Osteoblast (primary cell): Measurements from ENCODE around the gene RGS14. TPM values are rescaled to one million over a fixed set of nuclear protein-coding genes. Genes with fewer than 3 reads are reported as not detected.
A peak's percentile ranks its signal among the peaks of the same experiment; 100 is the strongest.

Source experiments
- DNase-seq: peaks from one replicate; pipeline ENCODE4 v3.0.0; 2011; ENCODE audit warnings: low spot score, mixed read lengths; ENCODE audit not compliant: insufficient read length; ENCODE audit errors: missing footprints
- H2AFZ ChIP-seq: 2 replicates; pipeline ENCODE4 v1.6.0; 2011; ENCODE audit warnings: mild to moderate bottlenecking, low read length
- H3K27ac ChIP-seq: 2 replicates; pipeline ENCODE4 v1.5.1; 2011; ENCODE audit warnings: mild to moderate bottlenecking, low read depth, low read length, moderate library complexity
- H3K27me3 ChIP-seq: 2 replicates; pipeline ENCODE4 v1.6.0; 2012; ENCODE audit warnings: mild to moderate bottlenecking, control low read depth, inconsistent platforms, low read length, moderate library complexity; ENCODE audit not compliant: insufficient read depth
- H3K36me3 ChIP-seq: 2 replicates; pipeline ENCODE4 v1.5.1; 2011; ENCODE audit warnings: mild to moderate bottlenecking, low read length, control low read depth, moderate library complexity; ENCODE audit not compliant: insufficient read depth
- H3K4me1 ChIP-seq: 2 replicates; pipeline ENCODE4 v1.5.1; 2011; ENCODE audit warnings: mild to moderate bottlenecking, low read length, control low read depth, moderate library complexity; ENCODE audit not compliant: insufficient read depth
- H3K4me2 ChIP-seq: 2 replicates; pipeline ENCODE4 v1.6.0; 2011; ENCODE audit warnings: mild to moderate bottlenecking, low read length; ENCODE audit not compliant: insufficient read depth
- H3K4me3 ChIP-seq: fragments of 200-600 bp; sonication (generic); 3 replicates; pipeline ENCODE4 v1.5.1; 2012; ENCODE audit warnings: mild to moderate bottlenecking, low read length, inconsistent platforms; ENCODE audit not compliant: insufficient read depth
- H3K79me2 ChIP-seq: 2 replicates; pipeline ENCODE4 v1.6.0; 2012; ENCODE audit warnings: mild to moderate bottlenecking, low read length, control low read depth, inconsistent platforms; ENCODE audit not compliant: insufficient read depth
- H3K9me3 ChIP-seq: 2 replicates; pipeline ENCODE4 v1.5.1; 2011; ENCODE audit warnings: low read depth, low read length, control low read depth
- H4K20me1 ChIP-seq: 2 replicates; pipeline ENCODE4 v1.6.0; 2012; ENCODE audit warnings: mild to moderate bottlenecking, low read length, control low read depth; ENCODE audit not compliant: insufficient read depth
- total RNA-seq: library from RNA; depleted of rRNA; stranded (reverse); fragments of >200 nt; gene quantifications from 2 replicates; pipeline ENCODE4 v1.2.3, GENCODE V29; 2012
- TF ChIP-seq, protein P1 (sequence below): IDR thresholded peaks from 2 replicates; pipeline ENCODE4 v1.5.1; 2011; ENCODE audit warnings: mild to moderate bottlenecking, low read depth, low read length, moderate library complexity; ENCODE audit errors: extremely low read depth

RGS14 gene
- total RNA-seq, 1 donor = 9.4 TPM

- H2AFZ ChIP-seq = no peak overlapping the region
- H3K4me2 ChIP-seq = no peak overlapping the region
- no peaks in the 10 kb centered on the region for H3K9me3 ChIP-seq
- DNase-seq = peak; percentile 73
- H3K27me3 ChIP-seq = peaks cover 56% of the 10 kb centered on the region
- H3K4me3 ChIP-seq = no peak overlapping the region
- H3K36me3 ChIP-seq = no peaks in the 10 kb centered on the region
- H3K79me2 ChIP-seq = no peaks in the 10 kb centered on the region
- H4K20me1 ChIP-seq = no peaks in the 10 kb centered on the region
- H3K27ac ChIP-seq = no peak overlapping the region
- TF ChIP-seq, protein P1, sequence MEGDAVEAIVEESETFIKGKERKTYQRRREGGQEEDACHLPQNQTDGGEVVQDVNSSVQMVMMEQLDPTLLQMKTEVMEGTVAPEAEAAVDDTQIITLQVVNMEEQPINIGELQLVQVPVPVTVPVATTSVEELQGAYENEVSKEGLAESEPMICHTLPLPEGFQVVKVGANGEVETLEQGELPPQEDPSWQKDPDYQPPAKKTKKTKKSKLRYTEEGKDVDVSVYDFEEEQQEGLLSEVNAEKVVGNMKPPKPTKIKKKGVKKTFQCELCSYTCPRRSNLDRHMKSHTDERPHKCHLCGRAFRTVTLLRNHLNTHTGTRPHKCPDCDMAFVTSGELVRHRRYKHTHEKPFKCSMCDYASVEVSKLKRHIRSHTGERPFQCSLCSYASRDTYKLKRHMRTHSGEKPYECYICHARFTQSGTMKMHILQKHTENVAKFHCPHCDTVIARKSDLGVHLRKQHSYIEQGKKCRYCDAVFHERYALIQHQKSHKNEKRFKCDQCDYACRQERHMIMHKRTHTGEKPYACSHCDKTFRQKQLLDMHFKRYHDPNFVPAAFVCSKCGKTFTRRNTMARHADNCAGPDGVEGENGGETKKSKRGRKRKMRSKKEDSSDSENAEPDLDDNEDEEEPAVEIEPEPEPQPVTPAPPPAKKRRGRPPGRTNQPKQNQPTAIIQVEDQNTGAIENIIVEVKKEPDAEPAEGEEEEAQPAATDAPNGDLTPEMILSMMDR = no peak
- H3K4me1 ChIP-seq = peaks cover 5% of the 10 kb centered on the region
Observed at GRCh38 chr5:177397875-177398390, 40.2 kb downstream of the RGS14 start.

DNA sequence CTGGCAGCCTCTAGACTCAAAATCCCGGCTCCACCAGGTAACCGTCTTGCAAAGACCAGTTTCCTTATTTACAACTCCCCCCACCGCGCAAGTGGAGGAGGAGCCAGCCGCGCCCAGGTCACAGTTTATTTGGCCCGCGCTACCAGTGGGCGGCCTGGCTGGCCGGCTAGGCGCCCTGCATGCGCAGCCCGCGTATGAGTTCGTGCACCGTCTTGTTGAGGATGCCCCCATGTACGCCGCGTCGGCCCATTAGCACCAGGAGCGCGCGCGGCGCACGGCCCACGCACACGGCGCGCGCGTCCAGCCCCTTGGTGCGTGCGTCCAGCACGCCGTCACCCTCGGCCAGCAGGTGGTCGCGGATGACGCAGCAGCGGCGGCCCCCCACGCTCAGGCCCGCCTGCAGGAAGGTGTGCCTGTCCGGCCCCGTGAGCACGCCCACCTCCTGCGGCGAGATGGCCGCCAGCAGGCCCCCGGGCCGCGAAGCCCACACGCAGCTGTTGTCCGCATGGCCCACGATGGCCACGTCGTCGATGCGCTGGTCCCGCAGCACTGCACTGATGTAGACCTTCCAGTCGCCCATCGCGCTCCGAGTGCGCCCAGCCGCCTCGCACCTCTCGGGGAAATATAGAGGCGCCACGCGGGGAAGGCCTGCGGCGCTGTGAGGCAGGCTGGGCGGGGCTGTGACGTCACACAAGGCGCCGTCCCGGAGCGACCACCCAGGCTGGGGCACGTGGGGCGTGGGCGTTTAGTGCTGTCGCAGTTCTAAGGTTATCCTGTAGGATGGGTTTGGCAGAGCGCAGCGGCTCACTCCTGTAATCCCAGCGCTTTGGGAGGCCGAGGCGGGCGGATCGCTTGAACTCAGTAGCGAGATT lies 42.5 kb downstream of the RGS14 start, which contains the start of gene PFN3:
TSS of gene PFN3 (minus strand) at position 665 of the 872 bp plus-strand sequence. CDS start at position 580, 85 bp downstream.
- TF ChIP-seq, protein P1 = no peak
- H3K4me2 ChIP-seq = no peak within 1 kb of the TSS
- no peak within 1 kb of the TSS for H3K27ac ChIP-seq
- H3K4me1 ChIP-seq = peaks cover 14% of the 10 kb centered on the region
- no peaks in the 10 kb centered on the region for H3K36me3 ChIP-seq
- peaks cover 64% of the 10 kb centered on the region for H3K27me3 ChIP-seq
- H4K20me1 ChIP-seq = no peaks in the 10 kb centered on the region
- H2AFZ ChIP-seq = no peak within 1 kb of the TSS
- H3K9me3 ChIP-seq = no peaks in the 10 kb centered on the region
- H3K4me3 ChIP-seq = no peak within 1 kb of the TSS
- DNase-seq = peak; percentile 81
- H3K79me2 ChIP-seq = no peaks in the 10 kb centered on the region

DNA sequence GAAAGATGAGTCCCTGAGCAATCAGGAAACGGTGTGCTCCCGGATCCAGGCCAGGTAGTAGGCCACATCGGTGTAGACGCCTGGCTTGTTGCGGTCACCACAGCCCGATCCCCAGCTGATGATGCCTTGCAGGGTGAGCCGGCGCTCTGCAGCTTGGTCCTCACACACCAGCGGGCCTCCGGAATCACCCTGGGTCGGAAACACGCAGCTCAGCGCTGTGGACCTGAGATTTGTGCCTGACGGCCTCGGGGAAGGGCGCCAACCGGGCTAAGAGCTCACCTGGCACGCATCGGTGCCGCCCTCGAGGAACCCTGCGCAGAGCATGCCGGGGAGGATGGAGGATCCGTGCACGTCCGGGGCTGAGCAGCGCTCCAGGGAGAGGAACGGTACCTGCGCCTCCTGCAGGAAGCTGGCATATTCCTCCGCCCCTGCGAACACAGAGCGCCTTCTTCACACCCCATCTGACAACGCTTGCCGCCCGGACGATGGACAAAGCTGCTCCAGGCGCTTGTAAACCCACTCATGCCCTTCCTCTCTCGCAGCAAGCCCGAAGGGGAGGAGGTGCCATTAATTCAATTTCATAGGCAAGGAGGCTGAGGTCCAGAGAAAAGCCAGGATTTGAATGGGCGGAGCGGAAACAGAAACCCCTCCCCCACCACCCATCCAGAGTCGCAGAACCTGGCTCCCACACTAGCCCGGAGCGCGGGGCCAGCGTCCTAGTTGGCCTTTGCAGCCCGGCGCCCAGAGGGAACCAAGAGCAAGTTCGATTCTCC lies 44.7 kb downstream of the RGS14 start:
- H4K20me1 ChIP-seq = no peaks in the 10 kb centered on the region
- no peaks in the 10 kb centered on the region for H3K9me3 ChIP-seq
- no peak overlapping the region for H3K27ac ChIP-seq
- no peak overlapping the region for H3K4me3 ChIP-seq
- H3K4me1 ChIP-seq = peaks cover 14% of the 10 kb centered on the region
- no peaks in the 10 kb centered on the region for H3K79me2 ChIP-seq
- TF ChIP-seq, protein P1 = peak; percentile 36
- H2AFZ ChIP-seq = peak overlapping the region; percentile 65
- H3K4me2 ChIP-seq = peak overlapping the region; percentile 92
- H3K36me3 ChIP-seq = no peaks in the 10 kb centered on the region
- DNase-seq = peak; percentile 92
- H3K27me3 ChIP-seq = peaks cover 61% of the 10 kb centered on the region
